Liver (tissue), 9 donors: ENCODE results near the gene MEF2A. TPM values are rescaled to one million over a fixed set of nuclear protein-coding genes. Genes with fewer than 3 reads are reported as not detected.

ENCODE experiments used
- DNase-seq: peaks from one replicate; pipeline ENCODE4 v3.0.0-alpha.2; 2017; ENCODE audit warnings: low spot score
- H3K27ac ChIP-seq, 2 donors: one replicate each; pipeline ENCODE4 v1.7.0; 2013; ENCODE audit warnings: inconsistent platforms in 2 of 2, low read length in 2 of 2, control low read depth in 1 of 2, low read depth in 1 of 2, mild to moderate bottlenecking in 1 of 2
- H3K27me3 ChIP-seq, 4 donors: one replicate each; pipeline versions ENCODE4 v1.6.1 to v1.7.0; 2013; ENCODE audit warnings: low read length in 3 of 4, inconsistent platforms in 1 of 4, mild to moderate bottlenecking in 1 of 4, moderate library complexity in 1 of 4; ENCODE audit not compliant: control insufficient read depth in 4 of 4, insufficient read depth in 4 of 4
- H3K36me3 ChIP-seq, 4 donors: one replicate each; pipeline versions ENCODE4 v1.6.1 to v1.7.0; 2013; ENCODE audit warnings: low read length in 3 of 4, mild to moderate bottlenecking in 3 of 4, low read depth in 1 of 4, moderate library complexity in 1 of 4; ENCODE audit not compliant: control insufficient read depth in 4 of 4, insufficient read depth in 3 of 4
- H3K4me1 ChIP-seq, 4 donors: one replicate each; pipeline versions ENCODE4 v1.6.1 to v1.7.0; 2013; ENCODE audit warnings: low read length in 3 of 4, mild to moderate bottlenecking in 3 of 4, moderate library complexity in 1 of 4; ENCODE audit not compliant: control insufficient read depth in 4 of 4, insufficient read depth in 4 of 4
- H3K4me3 ChIP-seq, 3 donors: one replicate each; pipeline versions ENCODE4 v1.6.1 to v1.7.0; 2013; ENCODE audit warnings: low read length in 3 of 3, control low read depth in 1 of 3, low read depth in 1 of 3, mild to moderate bottlenecking in 1 of 3
- H3K9ac ChIP-seq, 2 donors: one replicate each; pipeline ENCODE4 v1.7.0; 2013; ENCODE audit warnings: low read length in 2 of 2, mild to moderate bottlenecking in 2 of 2, moderate library complexity in 2 of 2, control low read depth in 1 of 2, low read depth in 1 of 2
- H3K9me3 ChIP-seq, 4 donors: one replicate each; pipeline versions ENCODE4 v1.6.1 to v1.7.0; 2013; ENCODE audit warnings: low read length in 3 of 4; ENCODE audit not compliant: control insufficient read depth in 4 of 4
- ATF3 ChIP-seq: IDR thresholded peaks from 2 replicates; pipeline ENCODE4 v1.6.1; 2016; ENCODE audit warnings: antibody characterized with exemption
- CTCF ChIP-seq: fragments of 150-350 bp; IDR thresholded peaks from 2 replicates; pipeline ENCODE4 v1.5.1; 2017; ENCODE audit warnings: improper control_type of control experiment, low read depth, low read length; ENCODE audit not compliant: missing input control
- EGR1 ChIP-seq, 2 donors: IDR thresholded peaks; 2 replicates each; pipeline ENCODE4 v1.6.1; 2016 to 2018; ENCODE audit warnings: antibody characterized with exemption in 2 of 2, low read depth in 2 of 2
- FOXA1 ChIP-seq: IDR thresholded peaks from 2 replicates; pipeline ENCODE4 v1.6.1; 2016; ENCODE audit warnings: antibody characterized with exemption
- FOXA2 ChIP-seq: IDR thresholded peaks from 2 replicates; pipeline ENCODE4 v1.6.1; 2016; ENCODE audit warnings: antibody characterized with exemption
- GABPA ChIP-seq, 2 donors: IDR thresholded peaks in 1 of 2; conservative IDR thresholded peaks in 1 of 2; 2 replicates each; pipeline ENCODE4 v1.6.1; 2016; ENCODE audit warnings: antibody characterized with exemption in 2 of 2, mild to moderate bottlenecking in 1 of 2, moderate library complexity in 1 of 2
- HNF4A ChIP-seq, 2 donors: conservative IDR thresholded peaks; 2 replicates each; pipeline ENCODE4 v1.6.1; 2016; ENCODE audit warnings: antibody characterized with exemption in 2 of 2, mild to moderate bottlenecking in 2 of 2
- HNF4G ChIP-seq: IDR thresholded peaks from 2 replicates; pipeline ENCODE4 v1.6.1; 2016; ENCODE audit warnings: antibody characterized with exemption
- JUND ChIP-seq, 2 donors: IDR thresholded peaks; 2 replicates each; pipeline ENCODE4 v1.6.1; 2016; ENCODE audit warnings: antibody characterized with exemption in 2 of 2
- MAX ChIP-seq: IDR thresholded peaks from 2 replicates; pipeline ENCODE4 v1.6.1; 2016; ENCODE audit warnings: antibody characterized with exemption
- NR2F2 ChIP-seq: IDR thresholded peaks from 2 replicates; pipeline ENCODE4 v1.6.1; 2016; ENCODE audit warnings: antibody characterized with exemption
- RAD21 ChIP-seq, 2 donors: IDR thresholded peaks; 2 replicates each; pipeline ENCODE4 v1.6.1; 2016; ENCODE audit warnings: antibody characterized with exemption in 2 of 2, mild to moderate bottlenecking in 2 of 2
- REST ChIP-seq: IDR thresholded peaks from 2 replicates; pipeline ENCODE4 v1.6.1; 2016; ENCODE audit warnings: antibody characterized with exemption, mild to moderate bottlenecking
- RXRA ChIP-seq, 2 donors: IDR thresholded peaks; 2 replicates each; pipeline ENCODE4 v1.6.1; 2017 to 2018; ENCODE audit warnings: antibody characterized with exemption in 2 of 2, mild to moderate bottlenecking in 1 of 2
- SP1 ChIP-seq: IDR thresholded peaks from 2 replicates; pipeline ENCODE4 v1.6.1; 2018; ENCODE audit warnings: antibody characterized with exemption, mild to moderate bottlenecking
- TAF1 ChIP-seq: conservative IDR thresholded peaks from 2 replicates; pipeline ENCODE4 v1.6.1; 2016; ENCODE audit warnings: antibody characterized with exemption, mild to moderate bottlenecking
- YY1 ChIP-seq: IDR thresholded peaks from 2 replicates; pipeline ENCODE4 v1.6.1; 2016; ENCODE audit warnings: antibody characterized with exemption, mild to moderate bottlenecking
- WGBS: extraction: QIAGEN DNeasy Blood & Tissue Kit; methylation state at CpG from one replicate; pipeline ENCODE4 v1.1.7; 2013; 5-methylcytosine and 5-hydroxymethylcytosine counted together
- polyA plus RNA-seq, 2 donors: library from polyadenylated mRNA; stranded (reverse) in 1 of 2; unstranded in 1 of 2; fragments of 200-250 nt in 1 of 2; fragments of >200 nt in 1 of 2; fragmentation: Nextera tagmentation in 1 of 2; extraction: Ambion mirVana in 1 of 2; gene quantifications; one replicate each; pipeline versions ENCODE4 v1.2.1 to v1.2.3, GENCODE V29; 2013 to 2015
- total RNA-seq, 2 donors: library from RNA; depleted of rRNA; stranded (reverse); fragments of >200 nt; gene quantifications; one replicate each; pipeline ENCODE4 v1.2.3, GENCODE V29; 2014
- TF ChIP-seq, protein P1 (sequence below): IDR thresholded peaks from 2 replicates; pipeline ENCODE4 v1.6.1; 2016; ENCODE audit warnings: antibody characterized with exemption
- donor health status: healthy.
- donor health status: healthy.
- donor health status: healthy.
- donor health status: healthy.
- donor health status: healthy.

The MEF2A gene
- total and polyA plus RNA-seq, 4 donors, result 8.5 to 45.9 (median 18.2) TPM

DNA sequence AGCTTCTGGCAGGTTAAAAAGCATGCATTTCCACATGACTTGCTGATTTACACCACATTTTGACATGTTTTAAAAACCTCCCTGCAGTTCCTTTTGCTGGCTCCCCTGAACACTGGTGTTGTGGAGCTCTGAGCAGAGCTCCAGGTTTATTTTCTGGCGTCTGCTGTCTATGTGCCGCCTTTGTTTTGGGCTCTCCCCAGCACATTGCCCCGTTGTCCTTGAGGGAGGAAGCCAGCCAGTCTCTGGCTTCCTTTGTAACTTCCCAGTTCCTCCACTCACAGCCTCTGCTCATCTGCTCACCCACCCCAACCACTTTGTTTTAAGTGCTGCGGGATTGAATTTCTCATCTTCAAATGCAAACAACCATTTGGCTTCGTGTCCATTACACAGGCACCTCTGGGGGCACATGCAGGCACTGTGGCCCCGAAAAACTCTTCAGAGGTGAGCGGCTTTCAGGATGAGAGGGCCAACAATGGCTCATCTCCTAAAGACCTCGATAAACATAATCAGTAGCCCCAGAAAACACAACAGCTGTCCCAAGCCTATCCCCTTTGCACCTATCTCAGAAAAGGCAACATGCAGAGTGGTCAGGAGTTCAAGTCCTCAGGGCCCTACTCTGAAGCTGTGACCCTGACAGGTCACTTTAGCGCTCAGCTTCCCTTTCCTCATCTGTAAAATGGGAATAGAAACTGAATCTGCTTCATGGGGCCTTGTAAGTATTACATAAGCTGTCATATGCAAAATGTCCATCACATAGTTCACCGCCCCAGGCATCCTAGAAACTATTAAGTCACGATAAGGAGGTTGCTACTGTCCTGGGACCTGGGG is 1.3 kb upstream of the MEF2A start:
- no peak for TF ChIP-seq RXRA (IDR thresholded peaks at IDR 0.05)
- no peak for TF ChIP-seq HNF4A (conservative IDR thresholded peaks at IDR 0.05)
- TF ChIP-seq GABPA (IDR thresholded peaks at IDR 0.05 in 1 of 2, conservative IDR thresholded peaks at IDR 0.05 in 1 of 2), result no peak
- TF ChIP-seq SP1, result peak; percentile 9
- no peak for TF ChIP-seq FOXA1
- no peak for TF ChIP-seq TAF1
- TF ChIP-seq YY1, result no peak
- TF ChIP-seq MAX, result no peak
- Histone ChIP-seq H3K4me1 (peaks cover 2 to 23% (median 14%) of the 10 kb centered on the region in 4 donors), H3K27ac (peak overlapping the region; percentile 76 to 88), H3K27me3 (no peaks in the 10 kb centered on the region), H3K4me3 (peak overlapping the region in 2 of 3 donors; percentile 5 to 98), H3K36me3 (no peaks in the 10 kb centered on the region), H3K9ac (peak overlapping the region; percentile 26 to 38), H3K9me3 (no peaks in the 10 kb centered on the region)
- no peak for DNase-seq
- WGBS, result 44% methylated on average over 11 of the region's 11 CpGs

- Histone ChIP-seq H3K9me3 (no peaks in the 10 kb centered on the region), H3K36me3 (no peaks in the 10 kb centered on the region), H3K4me3 (peak overlapping the region in 2 of 3 donors; percentile 5 to 98), H3K9ac (peak overlapping the region; percentile 26 to 38), H3K27me3 (no peaks in the 10 kb centered on the region), H3K27ac (peak overlapping the region; percentile 76 to 88), H3K4me1 (peaks cover 2 to 23% (median 14%) of the 10 kb centered on the region in 4 donors)
- DNase-seq, result no peak
- TF ChIP-seq ATF3 (no peak), EGR1 (IDR thresholded peaks at IDR 0.05; ENCODE audit: low read depth in 2 of 2) (no peak), NR2F2 (no peak), CTCF (no peak), TAF1 (no peak), FOXA1 (no peak), HNF4A (conservative IDR thresholded peaks at IDR 0.05) (no peak), MAX (no peak), YY1 (no peak), SP1 (no peak), RAD21 (IDR thresholded peaks at IDR 0.05) (no peak), REST (no peak), JUND (IDR thresholded peaks at IDR 0.05) (no peak), FOXA2 (no peak), GABPA (IDR thresholded peaks at IDR 0.05 in 1 of 2, conservative IDR thresholded peaks at IDR 0.05 in 1 of 2) (no peak), RXRA (IDR thresholded peaks at IDR 0.05) (no peak), HNF4G (no peak)
- TF ChIP-seq, protein P1, sequence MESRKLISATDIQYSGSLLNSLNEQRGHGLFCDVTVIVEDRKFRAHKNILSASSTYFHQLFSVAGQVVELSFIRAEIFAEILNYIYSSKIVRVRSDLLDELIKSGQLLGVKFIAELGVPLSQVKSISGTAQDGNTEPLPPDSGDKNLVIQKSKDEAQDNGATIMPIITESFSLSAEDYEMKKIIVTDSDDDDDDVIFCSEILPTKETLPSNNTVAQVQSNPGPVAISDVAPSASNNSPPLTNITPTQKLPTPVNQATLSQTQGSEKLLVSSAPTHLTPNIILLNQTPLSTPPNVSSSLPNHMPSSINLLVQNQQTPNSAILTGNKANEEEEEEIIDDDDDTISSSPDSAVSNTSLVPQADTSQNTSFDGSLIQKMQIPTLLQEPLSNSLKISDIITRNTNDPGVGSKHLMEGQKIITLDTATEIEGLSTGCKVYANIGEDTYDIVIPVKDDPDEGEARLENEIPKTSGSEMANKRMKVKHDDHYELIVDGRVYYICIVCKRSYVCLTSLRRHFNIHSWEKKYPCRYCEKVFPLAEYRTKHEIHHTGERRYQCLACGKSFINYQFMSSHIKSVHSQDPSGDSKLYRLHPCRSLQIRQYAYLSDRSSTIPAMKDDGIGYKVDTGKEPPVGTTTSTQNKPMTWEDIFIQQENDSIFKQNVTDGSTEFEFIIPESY, result no peak
- WGBS, result 7% methylated on average over 22 of the region's 22 CpGs
Observed at GRCh38 chr15:99565049-99565298, 810 bp upstream of the MEF2A start.
